Neural crest cell (in vitro differentiated cells): ENCODE results near the gene POLR1A. TPM values are rescaled to one million over a fixed set of nuclear protein-coding genes. Genes with fewer than 3 reads are reported as not detected.

ENCODE experiments used
- DNase-seq: peaks from one replicate; pipeline ENCODE4 v3.0.0; 2021; ENCODE audit warnings: low read depth, mixed read lengths, low spot score
- H3K27ac Mint-ChIP-seq: one replicate; pipeline ENCODE4 v1.8.0; 2021; ENCODE audit warnings: mild to moderate bottlenecking, mixed read lengths; ENCODE audit not compliant: unreplicated experiment
- H3K27me3 Mint-ChIP-seq: 2 replicates; pipeline ENCODE4 v1.8.0; 2021; ENCODE audit warnings: low read depth, mild to moderate bottlenecking, mixed read lengths
- H3K36me3 Mint-ChIP-seq: 2 replicates; pipeline ENCODE4 v1.8.0; 2021; ENCODE audit warnings: low read depth, mild to moderate bottlenecking, mixed read lengths
- H3K4me1 Mint-ChIP-seq: 2 replicates; pipeline ENCODE4 v1.8.0; 2021; ENCODE audit warnings: mixed read lengths
- H3K4me3 Mint-ChIP-seq: one replicate; pipeline ENCODE4 v1.8.0; 2021; ENCODE audit warnings: mild to moderate bottlenecking, mixed read lengths
- H3K9me3 Mint-ChIP-seq: 2 replicates; pipeline ENCODE4 v1.8.0; 2021; ENCODE audit warnings: mixed read lengths
- CTCF ChIP-seq: fragments of 200-600 bp; sonication (generic); conservative IDR thresholded peaks from 2 replicates; pipeline ENCODE4 v1.5.0; 2021; ENCODE audit warnings: antibody characterized with exemption, mild to moderate bottlenecking
- total RNA-seq: library from RNA; stranded (reverse); gene quantifications from 2 replicates; pipeline ENCODE4 v1.2.1, GENCODE V29; 2021

The POLR1A gene
- total RNA-seq, 1 donor from 2014 or later = 67.8 TPM

- Mint-ChIP-seq H3K4me1 (peaks cover 53% of the 10 kb centered on the region), H3K27ac (peak overlapping the region; percentile 81), H3K9me3 (peaks cover 7% of the 10 kb centered on the region), H3K27me3 (no peaks in the 10 kb centered on the region), H3K36me3 (no peaks in the 10 kb centered on the region), H3K4me3 (no peak overlapping the region)
- no peak for DNase-seq
- TF ChIP-seq CTCF = no peak
These were observed 106.4 kb downstream of the POLR1A start for GRCh38 chr2:85999061-85999831.

- peak overlapping the region; percentile 12 for H3K27ac Mint-ChIP-seq
- no peak for TF ChIP-seq CTCF
- H3K9me3 Mint-ChIP-seq = peaks cover 7% of the 10 kb centered on the region
- H3K36me3 Mint-ChIP-seq = no peaks in the 10 kb centered on the region
- H3K4me3 Mint-ChIP-seq = no peak overlapping the region
- H3K4me1 Mint-ChIP-seq = peaks cover 53% of the 10 kb centered on the region
- H3K27me3 Mint-ChIP-seq = no peaks in the 10 kb centered on the region
- DNase-seq = no peak
These were observed 107.4 kb downstream of the POLR1A start for GRCh38 chr2:85998071-85998991.

- DNase-seq = no peak
- H3K27ac Mint-ChIP-seq = peak overlapping the region; percentile 99
- H3K36me3 Mint-ChIP-seq = no peaks in the 10 kb centered on the region
- no peak for TF ChIP-seq CTCF
- H3K27me3 Mint-ChIP-seq = no peaks in the 10 kb centered on the region
- peaks cover 53% of the 10 kb centered on the region for H3K4me1 Mint-ChIP-seq
- peak overlapping the region; percentile 85 for H3K4me3 Mint-ChIP-seq
- H3K9me3 Mint-ChIP-seq = peaks cover 7% of the 10 kb centered on the region
These were observed 108.4 kb downstream of the POLR1A start for GRCh38 chr2:85997017-85997970.

GRCh38 chr2:85996591-85996990, 109.1 kb downstream of the POLR1A start:
- Mint-ChIP-seq H3K27me3 (no peaks in the 10 kb centered on the region), H3K4me3 (peak overlapping the region; percentile 85), H3K4me1 (peaks cover 53% of the 10 kb centered on the region), H3K36me3 (no peaks in the 10 kb centered on the region), H3K9me3 (peaks cover 7% of the 10 kb centered on the region), H3K27ac (peak overlapping the region; percentile 99)
- TF ChIP-seq CTCF = no peak
- peak; percentile 49 for DNase-seq
